Epithelial cell of esophagus (primary cell): ENCODE measurements around the gene ATP11A.
A peak's percentile ranks its signal among the peaks of the same experiment; 100 is the strongest.

Experiments used
- DNase-seq: peaks from one replicate; pipeline ENCODE4 v3.0.0; 2010; ENCODE audit warnings: low read depth
- H3K4me3 ChIP-seq: 2 replicates; pipeline ENCODE4 v1.5.1; 2011; ENCODE audit warnings: mild to moderate bottlenecking, low read length, control low read depth
- TF ChIP-seq, protein P1 (sequence below): IDR thresholded peaks from 2 replicates; pipeline ENCODE4 v1.5.1; 2011; ENCODE audit warnings: low read depth, mild to moderate bottlenecking, low read length, control low read depth, inconsistent platforms; ENCODE audit not compliant: insufficient read depth; ENCODE audit errors: missing control alignments

Gene ATP11A

DNA sequence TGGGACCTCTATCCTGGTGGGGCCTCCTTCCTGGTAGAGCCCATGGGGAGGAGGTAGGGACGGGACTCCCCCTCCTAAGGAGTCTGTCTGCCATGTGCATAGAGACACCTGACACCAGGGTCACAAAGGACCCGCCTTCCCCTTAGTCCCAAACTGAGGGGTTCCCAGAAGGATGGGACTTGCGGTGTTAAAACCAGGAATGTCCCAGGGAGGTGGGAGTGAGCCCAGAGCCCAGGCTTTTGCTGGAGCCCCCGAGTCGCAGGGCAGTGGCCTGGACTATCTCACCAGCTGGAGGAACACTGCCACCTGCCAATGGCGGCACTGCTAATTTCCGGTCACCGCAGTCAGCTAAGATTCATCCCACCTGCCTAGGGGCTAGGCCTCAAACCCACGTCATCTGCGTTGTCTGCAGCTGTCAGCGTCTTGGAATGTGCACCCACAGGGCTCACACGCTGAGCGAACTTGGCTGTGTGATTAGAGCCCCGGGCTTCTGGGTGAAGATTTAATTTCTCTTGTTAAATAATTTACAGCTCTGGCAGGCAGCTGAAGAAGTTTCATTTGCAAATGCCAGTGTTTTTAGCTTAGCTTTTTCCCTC, 31.9 kb upstream of the ATP11A start:
- no peak overlapping the region for H3K4me3 ChIP-seq
- DNase-seq, result peak; percentile 87
- TF ChIP-seq, protein P1, sequence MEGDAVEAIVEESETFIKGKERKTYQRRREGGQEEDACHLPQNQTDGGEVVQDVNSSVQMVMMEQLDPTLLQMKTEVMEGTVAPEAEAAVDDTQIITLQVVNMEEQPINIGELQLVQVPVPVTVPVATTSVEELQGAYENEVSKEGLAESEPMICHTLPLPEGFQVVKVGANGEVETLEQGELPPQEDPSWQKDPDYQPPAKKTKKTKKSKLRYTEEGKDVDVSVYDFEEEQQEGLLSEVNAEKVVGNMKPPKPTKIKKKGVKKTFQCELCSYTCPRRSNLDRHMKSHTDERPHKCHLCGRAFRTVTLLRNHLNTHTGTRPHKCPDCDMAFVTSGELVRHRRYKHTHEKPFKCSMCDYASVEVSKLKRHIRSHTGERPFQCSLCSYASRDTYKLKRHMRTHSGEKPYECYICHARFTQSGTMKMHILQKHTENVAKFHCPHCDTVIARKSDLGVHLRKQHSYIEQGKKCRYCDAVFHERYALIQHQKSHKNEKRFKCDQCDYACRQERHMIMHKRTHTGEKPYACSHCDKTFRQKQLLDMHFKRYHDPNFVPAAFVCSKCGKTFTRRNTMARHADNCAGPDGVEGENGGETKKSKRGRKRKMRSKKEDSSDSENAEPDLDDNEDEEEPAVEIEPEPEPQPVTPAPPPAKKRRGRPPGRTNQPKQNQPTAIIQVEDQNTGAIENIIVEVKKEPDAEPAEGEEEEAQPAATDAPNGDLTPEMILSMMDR, result no peak

GRCh38 chr13:112658808-112659207, 31.0 kb upstream of the ATP11A start:
- H3K4me3 ChIP-seq, result no peak overlapping the region
- peak; percentile 15 for DNase-seq

GRCh38 chr13:112661291-112661690, 28.5 kb upstream of the ATP11A start:
- DNase-seq, result no peak
- TF ChIP-seq, protein P1, result no peak
- no peak overlapping the region for H3K4me3 ChIP-seq

More at GRCh38 chr13:112658808-112659207, 31.0 kb upstream of the ATP11A start:
- TF ChIP-seq, protein P1, result no peak

DNA sequence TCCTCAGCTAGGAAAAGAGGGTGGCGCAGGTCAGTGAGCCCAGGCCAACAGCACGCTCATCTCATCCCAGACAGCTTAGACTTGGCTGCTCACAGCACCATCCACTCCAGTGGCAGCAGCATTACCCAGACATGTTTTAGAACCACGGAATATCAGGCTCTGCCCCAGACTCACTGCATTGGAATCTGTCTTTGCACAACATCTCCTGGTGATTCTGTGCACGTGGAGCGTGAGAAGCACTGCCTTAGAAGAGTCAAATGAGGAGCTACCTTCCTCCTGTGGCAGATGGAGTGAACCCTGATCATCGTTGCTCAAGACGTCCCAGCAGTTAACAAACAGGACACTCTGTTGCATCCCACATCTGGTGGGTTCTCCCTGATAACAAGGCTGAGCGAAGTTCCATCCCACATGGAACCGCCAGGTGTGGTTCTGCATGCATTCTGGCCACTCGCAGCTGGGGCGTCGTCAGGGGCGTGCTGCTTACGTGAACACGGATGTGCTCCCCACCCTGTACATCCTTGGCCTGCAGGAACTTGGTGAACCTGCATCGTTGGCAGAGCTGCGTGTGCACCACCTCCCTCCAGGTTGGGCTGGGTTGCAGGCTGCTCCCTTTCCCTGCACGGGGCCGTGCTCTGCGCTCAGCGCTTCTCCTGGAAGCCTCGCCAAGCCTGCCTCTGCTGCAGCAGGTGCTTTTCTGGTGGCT, 25.2 kb upstream of the ATP11A start:
- peak; percentile 45 for DNase-seq

GRCh38 chr13:112668924-112669323, 20.9 kb upstream of the ATP11A start:
- no peak overlapping the region for H3K4me3 ChIP-seq
- TF ChIP-seq, protein P1, result no peak
- no peak for DNase-seq

More for the DNA sequence above, 25.2 kb upstream of the ATP11A start:
- no peak overlapping the region for H3K4me3 ChIP-seq
- TF ChIP-seq, protein P1, result no peak

DNA sequence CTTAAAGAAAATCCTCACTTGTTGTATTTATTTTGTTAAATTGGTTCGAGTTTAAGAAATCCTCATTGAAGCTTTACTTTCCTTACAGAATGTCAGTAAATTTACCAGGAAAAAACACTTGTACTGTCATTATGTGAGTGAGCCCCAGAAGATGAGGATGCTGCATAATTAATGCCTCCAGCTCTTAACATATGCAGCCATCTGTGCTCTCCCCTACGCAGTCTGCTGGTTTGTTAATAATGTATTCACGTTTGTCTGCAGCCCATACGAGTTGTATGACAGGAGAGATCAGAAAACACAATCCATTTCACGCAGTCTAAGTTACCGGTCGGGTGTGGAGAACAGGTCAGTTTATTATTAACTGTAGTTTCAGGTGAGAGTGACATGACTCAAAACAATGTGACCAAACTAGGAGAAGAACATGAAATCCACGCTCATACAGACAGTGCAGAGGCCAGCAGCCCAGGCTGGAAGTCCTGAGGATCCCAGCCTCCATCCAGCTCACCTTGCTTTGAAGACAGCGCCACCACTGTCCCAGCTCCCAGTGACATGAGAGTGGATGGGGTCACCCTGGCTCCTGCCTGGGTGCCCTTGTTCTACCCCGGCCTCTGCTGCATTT, 19.8 kb upstream of the ATP11A start:
- no peak for DNase-seq
- H3K4me3 ChIP-seq, result no peak overlapping the region
- TF ChIP-seq, protein P1, result no peak

- TF ChIP-seq, protein P1, result no peak
- no peak overlapping the region for H3K4me3 ChIP-seq
- DNase-seq, result no peak
Observed at GRCh38 chr13:112670864-112671263, 19.0 kb upstream of the ATP11A start.
